Adrenal gland (tissue), 5 donors: Measurements from ENCODE around the gene TRIB2.

ENCODE experiments used
- CTCF ChIP-seq, 6 experiments: fragments of 450-650 bp in 4 of 6; fragments of 200-600 bp in 2 of 6; sonication (generic) in 1 of 6; IDR thresholded peaks; 1 replicate in 5 of 6; 2 replicates in 1 of 6; pipeline versions ENCODE4 v1.5.1 to v1.8.0; 2016 to 2021; ENCODE audit warnings: antibody characterized with exemption in 6 of 6, mild to moderate bottlenecking in 2 of 6, moderate library complexity in 1 of 6
- POLR2A ChIP-seq, 2 donors: fragments of 450-650 bp; IDR thresholded peaks; one replicate each; pipeline ENCODE4 v1.6.1; 2017; ENCODE audit warnings: antibody characterized with exemption in 2 of 2, mild to moderate bottlenecking in 2 of 2, moderate library complexity in 1 of 2
- donor health status: DM: no; HTN: no; CAD: no.

- TF ChIP-seq CTCF (IDR thresholded peaks at IDR 0.05): no peak
- TF ChIP-seq POLR2A (IDR thresholded peaks at IDR 0.05): no peak
Measured at GRCh38 chr2:12762976-12763375, 46.2 kb downstream of the TRIB2 start.
